Measurements from ENCODE around the gene FNDC3B.

DNA sequence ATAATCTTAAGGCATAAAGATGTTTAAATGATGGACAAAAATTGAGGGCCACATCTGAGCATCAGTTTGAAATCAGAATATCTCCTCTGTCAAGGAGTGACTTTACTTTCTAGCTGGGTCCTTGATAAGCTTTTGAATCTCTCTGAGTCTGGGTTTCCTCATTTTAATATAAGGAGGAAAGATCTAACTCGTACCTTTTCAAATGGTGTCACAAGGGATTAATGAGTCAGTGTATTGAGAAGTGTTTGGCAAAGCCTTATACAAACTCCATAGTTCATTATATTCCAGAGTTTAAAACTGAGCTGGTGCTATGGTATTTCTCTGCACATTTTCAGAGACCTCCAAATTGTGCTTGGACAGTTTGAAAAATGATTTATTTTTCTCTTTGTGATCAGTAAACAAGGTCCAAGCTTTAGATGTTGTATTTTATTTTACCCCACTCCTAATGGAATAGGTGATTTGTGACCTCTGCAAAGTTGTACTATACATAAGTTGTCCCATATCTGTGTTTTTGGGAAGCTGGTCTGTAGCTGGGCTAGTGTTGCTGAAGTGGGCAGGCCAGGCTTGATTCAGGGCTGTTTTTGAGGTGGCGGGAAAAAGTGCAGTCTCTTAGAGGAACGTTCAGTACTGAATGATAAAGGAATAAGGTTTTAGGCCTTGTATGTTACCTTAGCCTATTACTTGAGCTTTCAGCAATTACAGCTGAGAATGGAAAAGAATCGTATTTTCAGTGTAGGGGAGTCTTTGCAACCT is 5.6 kb downstream of the FNDC3B start:
- no peak for TF ChIP-seq CTCF (IDR thresholded peaks at IDR 0.05)
- no peak for TF ChIP-seq ZFX (IDR thresholded peaks at IDR 0.05; ENCODE audit: borderline replicate concordance)
